ENCODE measurements around the gene MAJIN.

DNA sequence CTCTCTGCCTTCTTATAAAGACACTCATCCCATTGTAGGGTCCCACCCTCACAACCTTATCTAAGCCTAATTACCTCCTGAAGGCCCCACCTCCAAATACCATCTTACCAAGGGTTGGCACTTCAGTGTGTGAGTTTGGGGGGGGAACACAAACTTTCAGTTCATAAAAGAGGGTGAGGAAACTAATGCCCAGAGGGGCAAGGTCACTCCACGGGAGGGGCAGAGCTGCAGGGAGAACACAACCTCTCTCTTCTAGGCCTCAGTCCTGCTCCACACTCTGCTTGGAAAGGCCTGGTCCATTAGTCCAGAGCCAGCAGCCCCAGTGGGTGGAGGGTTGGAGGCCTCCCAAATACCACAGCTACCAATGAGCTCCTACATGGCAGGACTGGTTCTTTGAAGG, 27.6 kb upstream of the MAJIN start:
- TF ChIP-seq EZH2 (IDR thresholded peaks at IDR 0.05; ENCODE audit: insufficient read depth, poor library complexity, severe bottlenecking), result no peak
- no peak for TF ChIP-seq EZH2phosphoT487 (IDR thresholded peaks at IDR 0.05; ENCODE audit: insufficient read depth, low read depth)
